Dendritic cell treated with granulocyte-macrophage colony-stimulating factor and Interleukin-4, amounts not matched to agents 40 ng/mL and 50 ng/mL, for 4 days (primary cell): ENCODE data around the gene CELF2.

Source experiments
- H3K27ac Mint-ChIP-seq: one replicate; pipeline ENCODE4 v1.8.0; 2022; ENCODE audit warnings: mild to moderate bottlenecking, mixed read lengths
- H3K27me3 Mint-ChIP-seq: one replicate; pipeline ENCODE4 v1.8.0; 2022; ENCODE audit warnings: mild to moderate bottlenecking, mixed read lengths
- H3K36me3 Mint-ChIP-seq: one replicate; pipeline ENCODE4 v1.8.0; 2022; ENCODE audit warnings: low read depth, mixed read lengths
- H3K4me1 Mint-ChIP-seq: one replicate; pipeline ENCODE4 v1.8.0; 2022; ENCODE audit warnings: low read depth, mixed read lengths
- H3K4me3 Mint-ChIP-seq: one replicate; pipeline ENCODE4 v1.8.0; 2022; ENCODE audit warnings: mild to moderate bottlenecking, moderate library complexity, mixed read lengths
- H3K9me3 Mint-ChIP-seq: one replicate; pipeline ENCODE4 v1.8.0; 2022; ENCODE audit warnings: mixed read lengths
- intact Hi-C: fragments of 100-400 bp; cut with micrococcal nuclease; formaldehyde crosslinking; loops from one replicate; pipeline ENCODE4 v1.15.0; 2022

The CELF2 gene

GRCh38 chr10:11243425-11244222 is 226.0 kb downstream of the CELF2 start:
- peaks cover 9% of the 10 kb centered on the region for H3K36me3 Mint-ChIP-seq
- peaks cover 55% of the 10 kb centered on the region for H3K4me1 Mint-ChIP-seq
- no peaks in the 10 kb centered on the region for H3K9me3 Mint-ChIP-seq
- no peak overlapping the region for H3K27ac Mint-ChIP-seq
- peak overlapping the region; percentile 39 for H3K4me3 Mint-ChIP-seq
- H3K27me3 Mint-ChIP-seq = no peaks in the 10 kb centered on the region
- intact Hi-C loops = loop anchor here (1.0 to 10.0 kb wide), 2 partner anchors 46 to 69 kb away; no protein-coding TSS in a partner anchor

- Mint-ChIP-seq H3K27me3 (no peaks in the 10 kb centered on the region), H3K9me3 (no peaks in the 10 kb centered on the region), H3K36me3 (peaks cover 22% of the 10 kb centered on the region), H3K27ac (no peak overlapping the region), H3K4me1 (peaks cover 56% of the 10 kb centered on the region), H3K4me3 (no peak overlapping the region)
- intact Hi-C loops = loop anchor here (10.0 kb wide), 1 partner anchor 70 kb away; no protein-coding TSS in a partner anchor
Observed at GRCh38 chr10:11245095-11245479, 227.4 kb downstream of the CELF2 start.

GRCh38 chr10:11245510-11245909 is 227.8 kb downstream of the CELF2 start:
- H3K36me3 Mint-ChIP-seq = peaks cover 26% of the 10 kb centered on the region
- H3K27ac Mint-ChIP-seq = no peak overlapping the region
- no peaks in the 10 kb centered on the region for H3K9me3 Mint-ChIP-seq
- H3K4me1 Mint-ChIP-seq = peaks cover 52% of the 10 kb centered on the region
- H3K4me3 Mint-ChIP-seq = no peak overlapping the region
- H3K27me3 Mint-ChIP-seq = no peaks in the 10 kb centered on the region
- intact Hi-C loops = loop anchor here (10.0 kb wide), 1 partner anchor 71 kb away; no protein-coding TSS in a partner anchor

- H3K4me3 Mint-ChIP-seq = no peak overlapping the region
- H3K27me3 Mint-ChIP-seq = no peaks in the 10 kb centered on the region
- H3K36me3 Mint-ChIP-seq = peaks cover 31% of the 10 kb centered on the region
- intact Hi-C loops = loop anchor here (10.0 kb wide), 1 partner anchor 71 kb away; no protein-coding TSS in a partner anchor
- H3K9me3 Mint-ChIP-seq = no peaks in the 10 kb centered on the region
- H3K4me1 Mint-ChIP-seq = peaks cover 48% of the 10 kb centered on the region
- no peak overlapping the region for H3K27ac Mint-ChIP-seq
Observed at GRCh38 chr10:11245981-11246590, 228.4 kb downstream of the CELF2 start.

- Mint-ChIP-seq H3K4me3 (no peak overlapping the region), H3K27ac (no peak overlapping the region), H3K4me1 (peaks cover 43% of the 10 kb centered on the region), H3K9me3 (no peaks in the 10 kb centered on the region), H3K27me3 (no peaks in the 10 kb centered on the region), H3K36me3 (peaks cover 39% of the 10 kb centered on the region)
- intact Hi-C loops = loop anchor here (10.0 kb wide), 1 partner anchor 72 kb away; no protein-coding TSS in a partner anchor
Observed at GRCh38 chr10:11246752-11247467, 229.2 kb downstream of the CELF2 start.

DNA sequence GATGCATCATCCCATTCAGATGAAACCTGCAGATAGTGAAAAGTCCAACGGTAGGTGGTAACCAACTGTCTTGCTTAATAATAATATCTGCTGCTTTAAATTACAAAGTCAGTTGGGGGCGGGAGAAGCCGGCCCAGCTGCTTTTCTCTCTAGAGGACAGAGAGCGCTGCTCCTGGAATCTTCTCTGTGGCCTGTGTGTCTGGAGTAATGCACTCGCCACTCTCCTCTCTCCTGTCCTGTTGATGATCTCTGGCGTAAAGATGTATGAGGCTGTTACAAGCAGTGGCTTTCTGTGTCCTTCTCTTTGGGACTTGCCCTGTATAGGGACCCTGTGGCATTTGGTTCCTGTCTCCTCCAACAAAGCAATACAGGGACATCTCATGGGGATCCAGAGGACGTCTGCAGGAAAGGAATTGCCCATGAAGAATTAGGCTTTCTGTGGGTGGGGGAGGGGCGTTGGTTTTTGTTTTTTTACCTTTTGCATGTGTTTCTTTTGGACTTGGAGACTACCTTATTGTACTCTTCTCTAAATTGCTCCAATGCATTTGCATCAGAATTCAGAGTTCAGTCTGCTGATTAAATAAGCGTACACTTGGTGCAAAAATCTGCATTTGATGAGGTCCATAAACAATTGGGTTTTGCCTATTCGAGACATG is 231.6 kb downstream of the CELF2 start:
- no peaks in the 10 kb centered on the region for H3K9me3 Mint-ChIP-seq
- intact Hi-C loops = loop anchor here (10.0 kb wide), 1 partner anchor 74 kb away; no protein-coding TSS in a partner anchor

GRCh38 chr10:11249808-11250195 is 232.1 kb downstream of the CELF2 start:
- Mint-ChIP-seq H3K36me3 (peaks cover 59% of the 10 kb centered on the region), H3K4me3 (no peak overlapping the region), H3K9me3 (no peaks in the 10 kb centered on the region), H3K27ac (no peak overlapping the region), H3K27me3 (no peaks in the 10 kb centered on the region), H3K4me1 (peaks cover 22% of the 10 kb centered on the region)
- intact Hi-C loops = loop anchor here (10.0 kb wide), 1 partner anchor 75 kb away; no protein-coding TSS in a partner anchor

More for the DNA sequence above, 231.6 kb downstream of the CELF2 start:
- H3K27ac Mint-ChIP-seq = no peak overlapping the region
- H3K36me3 Mint-ChIP-seq = peaks cover 53% of the 10 kb centered on the region
- no peaks in the 10 kb centered on the region for H3K27me3 Mint-ChIP-seq
- H3K4me3 Mint-ChIP-seq = no peak overlapping the region
- peaks cover 20% of the 10 kb centered on the region for H3K4me1 Mint-ChIP-seq

GRCh38 chr10:11250304-11250703 is 232.6 kb downstream of the CELF2 start:
- intact Hi-C loops = no loop called here
- no peaks in the 10 kb centered on the region for H3K9me3 Mint-ChIP-seq
- no peak overlapping the region for H3K4me3 Mint-ChIP-seq
- H3K4me1 Mint-ChIP-seq = peaks cover 27% of the 10 kb centered on the region
- peaks cover 64% of the 10 kb centered on the region for H3K36me3 Mint-ChIP-seq
- no peak overlapping the region for H3K27ac Mint-ChIP-seq
- H3K27me3 Mint-ChIP-seq = no peaks in the 10 kb centered on the region

- peaks cover 89% of the 10 kb centered on the region for H3K36me3 Mint-ChIP-seq
- H3K27me3 Mint-ChIP-seq = no peaks in the 10 kb centered on the region
- no peak overlapping the region for H3K4me3 Mint-ChIP-seq
- no peak overlapping the region for H3K27ac Mint-ChIP-seq
- H3K4me1 Mint-ChIP-seq = peaks cover 47% of the 10 kb centered on the region
- intact Hi-C loops = no loop called here
- no peaks in the 10 kb centered on the region for H3K9me3 Mint-ChIP-seq
Observed at GRCh38 chr10:11252887-11253286, 235.2 kb downstream of the CELF2 start.

DNA sequence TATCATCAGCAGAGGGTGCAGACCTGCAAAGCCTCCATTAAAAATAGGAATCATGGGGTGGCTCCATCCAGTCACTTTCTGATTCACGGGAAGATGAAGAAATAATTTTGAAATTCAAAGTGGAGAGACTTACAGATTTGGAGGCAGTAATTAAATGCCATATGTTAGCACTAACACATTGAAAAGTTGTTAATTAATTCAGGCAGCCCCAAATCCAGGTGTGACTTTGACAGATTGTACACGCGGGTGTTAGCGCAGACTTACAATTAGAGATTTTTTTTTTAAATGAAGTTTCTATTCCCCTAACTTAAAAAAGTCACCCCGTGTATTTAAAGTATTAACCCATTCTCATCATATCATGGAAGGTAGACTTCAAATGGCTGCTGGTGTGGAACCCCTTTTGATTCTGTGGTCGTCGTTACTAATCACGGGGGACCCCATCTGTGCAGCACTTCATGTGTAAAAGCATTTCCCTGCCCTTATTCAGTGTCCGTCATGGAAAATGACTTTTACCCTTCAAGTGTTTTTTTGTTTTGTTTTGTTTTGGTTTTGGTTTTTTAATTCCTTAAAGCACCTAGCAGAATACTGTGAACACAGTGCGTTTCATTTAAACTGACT is 235.8 kb downstream of the CELF2 start:
- H3K4me1 Mint-ChIP-seq = peaks cover 50% of the 10 kb centered on the region
- no peak overlapping the region for H3K4me3 Mint-ChIP-seq
- intact Hi-C loops = no loop called here
- H3K36me3 Mint-ChIP-seq = peaks cover 96% of the 10 kb centered on the region
- H3K27me3 Mint-ChIP-seq = no peaks in the 10 kb centered on the region
- no peak overlapping the region for H3K27ac Mint-ChIP-seq
- H3K9me3 Mint-ChIP-seq = no peaks in the 10 kb centered on the region

DNA sequence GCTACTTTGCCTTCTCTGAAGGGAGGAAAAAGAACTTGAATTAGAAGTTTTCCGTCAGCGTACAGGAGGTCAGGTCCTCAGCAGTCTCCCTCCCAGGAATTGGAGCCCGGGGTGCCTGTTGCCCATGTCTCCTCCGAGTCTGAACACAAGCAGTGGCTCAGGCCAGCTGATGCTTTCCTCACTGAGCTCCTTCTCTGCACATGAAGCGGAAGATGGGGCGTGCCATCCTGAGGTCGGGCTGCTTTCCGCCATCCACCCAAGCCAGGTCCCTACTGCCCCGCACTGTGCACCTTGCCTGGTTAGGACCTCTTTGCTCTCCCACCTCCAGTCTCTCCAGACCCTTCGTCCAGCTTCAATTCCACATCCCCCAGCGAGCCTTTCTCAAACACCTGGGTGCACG is 237.5 kb downstream of the CELF2 start:
- Mint-ChIP-seq H3K27me3 (no peaks in the 10 kb centered on the region), H3K4me1 (peaks cover 45% of the 10 kb centered on the region), H3K4me3 (no peak overlapping the region), H3K9me3 (no peaks in the 10 kb centered on the region), H3K27ac (peak overlapping the region; percentile 14), H3K36me3 (peaks cover 99% of the 10 kb centered on the region)
- intact Hi-C loops = loop anchor here (5.0 kb wide), 1 partner anchor 63 kb away; no protein-coding TSS in a partner anchor

DNA sequence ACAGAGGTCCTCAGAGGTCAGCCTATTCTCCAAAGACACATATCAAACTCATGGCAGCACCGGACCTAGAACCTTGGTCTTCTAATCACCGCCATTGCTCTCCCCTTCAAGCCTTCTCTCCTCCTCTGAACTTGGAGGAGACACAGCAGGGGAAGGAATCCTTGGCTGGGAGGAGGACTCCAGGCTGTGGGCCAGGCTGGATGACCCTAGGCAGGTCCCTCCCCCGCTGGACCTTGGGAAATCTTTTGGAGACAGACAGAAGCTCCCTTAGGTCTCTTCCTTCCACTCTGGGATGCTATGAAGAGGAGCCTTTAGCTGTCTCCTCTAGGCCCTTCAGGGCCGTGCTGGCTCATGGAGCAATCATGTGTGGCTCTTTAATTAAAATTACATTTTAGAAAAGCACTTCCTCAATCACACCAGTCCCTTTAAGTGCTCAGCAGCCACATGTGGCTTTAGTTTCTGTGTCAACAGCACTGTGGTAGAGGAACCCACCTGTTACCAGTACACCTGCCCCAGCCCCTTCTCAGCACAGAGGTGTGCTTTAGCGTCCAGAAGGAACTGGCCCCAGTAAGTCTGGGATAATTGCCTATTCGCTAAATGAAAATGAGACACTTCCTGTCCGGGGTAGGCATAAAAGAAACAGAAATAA is 238.2 kb downstream of the CELF2 start:
- Mint-ChIP-seq H3K27ac (peak overlapping the region; percentile 14), H3K4me1 (peaks cover 45% of the 10 kb centered on the region), H3K36me3 (peaks cover 99% of the 10 kb centered on the region), H3K27me3 (no peaks in the 10 kb centered on the region), H3K9me3 (no peaks in the 10 kb centered on the region), H3K4me3 (no peak overlapping the region)
- intact Hi-C loops = loop anchor here (5.0 kb wide), 1 partner anchor 64 kb away; no protein-coding TSS in a partner anchor
